IMR-90 (cell line): ENCODE results near the gene ECPAS. TPM values are rescaled to one million over a fixed set of nuclear protein-coding genes. Genes with fewer than 3 reads are reported as not detected.

ENCODE experiments used
- ATAC-seq: fragments of 200-7000 bp; cut with Tn5 transposase; 2 replicates; pipeline ENCODE4 v1.9.1; 2020; ENCODE audit warnings: low read depth, mild to moderate bottlenecking, moderate library complexity
- BruUV-seq: library from RNA; stranded (reverse); fragments of 400-500 nt; replicated peaks from 2 replicates; lab custom pipeline; 2021; lab: Mats Ljungman, UMichigan
- CTCF ChIA-PET: fragments of 300-600 bp; formaldehyde crosslinking; extraction: SDS; loops from one replicate; lab custom pipeline; 2021; ENCODE audit warnings: antibody characterized with exemption; lab: Yijun Ruan, JAX
- POLR2A ChIA-PET: fragments of 300-600 bp; sonication (Branson Sonifier 250); formaldehyde crosslinking; loops from one replicate; lab custom pipeline; 2022; ENCODE audit warnings: antibody characterized with exemption; ENCODE audit not compliant: unreplicated experiment; lab: Charles Lee
- DNase-seq: peaks from one replicate; pipeline ENCODE4 v3.0.0; 2013
- H2AFZ ChIP-seq: replicated peaks from 2 replicates; pipeline ENCODE3; 2013; ENCODE audit warnings: low read length, mild to moderate bottlenecking; ENCODE audit not compliant: poor library complexity
- H2AK5ac ChIP-seq: 2 replicates; pipeline ENCODE4 v1.6.1; 2013; ENCODE audit warnings: low read depth, low read length, inconsistent platforms
- H2AK9ac ChIP-seq: replicated peaks from 2 replicates; pipeline ENCODE3; 2013; ENCODE audit warnings: mild to moderate bottlenecking, low read depth, low read length, moderate library complexity; ENCODE audit not compliant: poor library complexity
- H2BK120ac ChIP-seq: 2 replicates; pipeline ENCODE4 v1.6.1; 2013; ENCODE audit warnings: low read depth, low read length, inconsistent platforms
- H2BK15ac ChIP-seq: 3 replicates; pipeline ENCODE4 v1.6.1; 2013; ENCODE audit warnings: low read depth, low read length, inconsistent platforms
- H2BK20ac ChIP-seq: 2 replicates; pipeline ENCODE4 v1.6.1; 2013; ENCODE audit warnings: low read depth, mild to moderate bottlenecking, inconsistent platforms, low read length, moderate library complexity
- H2BK5ac ChIP-seq: 2 replicates; pipeline ENCODE4 v1.6.1; 2013; ENCODE audit warnings: mild to moderate bottlenecking, low read depth, low read length, inconsistent platforms; ENCODE audit not compliant: poor library complexity, severe bottlenecking
- H3K14ac ChIP-seq: replicated peaks from 2 replicates; pipeline ENCODE4 v1.6.1; 2013; ENCODE audit warnings: low read depth, low read length, inconsistent platforms
- H3K18ac ChIP-seq: 2 replicates; pipeline ENCODE4 v1.6.1; 2013; ENCODE audit warnings: low read depth, low read length, control low read depth
- H3K23ac ChIP-seq: 2 replicates; pipeline ENCODE4 v1.6.1; 2013; ENCODE audit warnings: low read depth, low read length, inconsistent platforms
- H3K27ac ChIP-seq: 2 replicates; pipeline ENCODE4 v1.5.1; 2013; ENCODE audit warnings: mild to moderate bottlenecking, control low read depth, low read length; ENCODE audit not compliant: insufficient read depth
- H3K27me3 ChIP-seq: 2 replicates; pipeline ENCODE4 v1.6.1; 2013; ENCODE audit warnings: low read length; ENCODE audit not compliant: control insufficient read depth, insufficient read depth
- H3K36me3 ChIP-seq: 2 replicates; pipeline ENCODE4 v1.6.1; 2013; ENCODE audit warnings: low read length, mixed read lengths; ENCODE audit not compliant: control insufficient read depth, insufficient read depth
- H3K4ac ChIP-seq: 2 replicates; pipeline ENCODE4 v1.6.1; 2013; ENCODE audit warnings: low read depth, low read length, inconsistent platforms
- H3K4me1 ChIP-seq: 2 replicates; pipeline ENCODE4 v1.6.1; 2013; ENCODE audit warnings: low read length, mixed read lengths; ENCODE audit not compliant: control insufficient read depth, insufficient read depth
- H3K4me2 ChIP-seq: 2 replicates; pipeline ENCODE4 v1.6.1; 2013; ENCODE audit warnings: low read depth, mild to moderate bottlenecking, control low read depth, low read length, moderate library complexity
- H3K4me3 ChIP-seq: 2 replicates; pipeline ENCODE4 v1.5.1; 2013; ENCODE audit warnings: low read depth, mild to moderate bottlenecking, control low read depth, low read length, moderate library complexity; ENCODE audit not compliant: insufficient read depth
- H3K56ac ChIP-seq: 2 replicates; pipeline ENCODE4 v1.6.1; 2013; ENCODE audit warnings: low read length, inconsistent platforms; ENCODE audit not compliant: insufficient read depth; ENCODE audit errors: extremely low read depth
- H3K79me1 ChIP-seq, 2 experiments: 2 replicates each; pipeline ENCODE4 v1.6.1; 2013; ENCODE audit warnings: low read length in 2 of 2, inconsistent platforms in 1 of 2, low read depth in 1 of 2
- H3K9ac ChIP-seq: 2 replicates; pipeline ENCODE4 v1.6.1; 2013; ENCODE audit warnings: low read depth, low read length, control low read depth
- H3K9me1 ChIP-seq: 2 replicates; pipeline ENCODE4 v1.6.1; 2013; ENCODE audit warnings: low read length, inconsistent platforms; ENCODE audit not compliant: insufficient read depth
- H3K9me3 ChIP-seq: 2 replicates; pipeline ENCODE4 v1.6.1; 2013; ENCODE audit warnings: low read length; ENCODE audit not compliant: control insufficient read depth, insufficient read depth
- H4K20me1 ChIP-seq: 2 replicates; pipeline ENCODE4 v1.6.1; 2013; ENCODE audit warnings: low read length, inconsistent platforms; ENCODE audit not compliant: insufficient read depth
- H4K5ac ChIP-seq: 2 replicates; pipeline ENCODE4 v1.6.1; 2013; ENCODE audit warnings: mild to moderate bottlenecking, low read depth, low read length, control low read depth
- H4K8ac ChIP-seq, 2 experiments: 2 replicates each; pipeline ENCODE4 v1.6.1; 2013; ENCODE audit warnings: low read depth in 2 of 2, low read length in 2 of 2, control low read depth in 1 of 2, inconsistent platforms in 1 of 2
- H4K91ac ChIP-seq: 2 replicates; pipeline ENCODE4 v1.6.1; 2013; ENCODE audit warnings: low read depth, low read length, inconsistent platforms; ENCODE audit not compliant: insufficient read depth
- BHLHE40 ChIP-seq: fragments of 150-350 bp; IDR thresholded peaks from 2 replicates; pipeline ENCODE4 v1.6.1; 2016; ENCODE audit warnings: mild to moderate bottlenecking, low read depth, low read length
- CEBPB ChIP-seq: IDR thresholded peaks from 2 replicates; pipeline ENCODE4 v1.6.1; 2012; ENCODE audit warnings: low read depth, low read length, improper control_type of control experiment
- CHD1 ChIP-seq: IDR thresholded peaks from 2 replicates; pipeline ENCODE4 v1.6.1; 2012; ENCODE audit warnings: low read depth, low read length, improper control_type of control experiment
- CTCF ChIP-seq: conservative IDR thresholded peaks from 2 replicates; pipeline ENCODE4 v1.5.1; 2012; ENCODE audit warnings: mild to moderate bottlenecking, low read depth, low read length, improper control_type of control experiment
- ELK1 ChIP-seq: fragments of 150-350 bp; IDR thresholded peaks from 2 replicates; pipeline ENCODE4 v1.6.1; 2016; ENCODE audit warnings: low read depth, mild to moderate bottlenecking, low read length, moderate library complexity, borderline replicate concordance
- FOS ChIP-seq: fragments of 150-350 bp; IDR thresholded peaks from 2 replicates; pipeline ENCODE4 v1.6.1; 2016; ENCODE audit warnings: low read depth, low read length
- MAFK ChIP-seq: IDR thresholded peaks from 2 replicates; pipeline ENCODE4 v1.6.1; 2012; ENCODE audit warnings: low read depth, low read length, improper control_type of control experiment
- MAZ ChIP-seq: IDR thresholded peaks from 2 replicates; pipeline ENCODE4 v1.6.1; 2012; ENCODE audit warnings: low read depth, mild to moderate bottlenecking, low read length, improper control_type of control experiment, moderate library complexity, borderline replicate concordance
- MXI1 ChIP-seq: IDR thresholded peaks from 2 replicates; pipeline ENCODE4 v1.6.1; 2012; ENCODE audit warnings: low read depth, mild to moderate bottlenecking, low read length, moderate library complexity, borderline replicate concordance
- NFE2L2 ChIP-seq: fragments of 150-350 bp; IDR thresholded peaks from 2 replicates; pipeline ENCODE4 v1.6.1; 2016; ENCODE audit warnings: low read depth, mild to moderate bottlenecking, low read length
- POLR2A ChIP-seq: IDR thresholded peaks from 2 replicates; pipeline ENCODE4 v1.6.1; 2012; ENCODE audit warnings: mild to moderate bottlenecking, low read depth, low read length
- RAD21 ChIP-seq: IDR thresholded peaks from 2 replicates; pipeline ENCODE4 v1.6.1; 2012; ENCODE audit warnings: low read length, improper control_type of control experiment
- RCOR1 ChIP-seq: IDR thresholded peaks from 2 replicates; pipeline ENCODE4 v1.6.1; 2012; ENCODE audit warnings: mild to moderate bottlenecking, low read length, improper control_type of control experiment; ENCODE audit not compliant: insufficient replicate concordance
- RFX5 ChIP-seq: IDR thresholded peaks from 2 replicates; pipeline ENCODE4 v1.8.0; 2012; ENCODE audit warnings: low read depth, mild to moderate bottlenecking, low read length, moderate library complexity
- SMC3 ChIP-seq: fragments of 150-350 bp; IDR thresholded peaks from 2 replicates; pipeline ENCODE4 v1.6.1; 2016; ENCODE audit warnings: low read depth, mild to moderate bottlenecking, antibody characterized with exemption, low read length, moderate library complexity
- WGBS, 2 experiments: methylation state at CpG; one replicate each; pipeline versions ENCODE4 v1.1.5 to v1.1.7; 2013; ENCODE audit warnings: missing lambda C conversion rate in 2 of 2; ENCODE audit not compliant: insufficient read length in 1 of 2; ENCODE audit errors: extremely low coverage in 2 of 2; 5-methylcytosine and 5-hydroxymethylcytosine counted together
- dilution Hi-C: fragments of 300-500 bp; cut with HindIII; formaldehyde crosslinking; loops from one replicate; pipeline ENCODE4 v1.14.3; 2018; ENCODE audit warnings: low sequenced_read_pairs; ENCODE audit not compliant: unreplicated experiment
- in situ Hi-C: fragments of 300-500 bp; cut with MboI; formaldehyde crosslinking; loops from 3 replicates; pipeline ENCODE4 v1.14.3; 2019; ENCODE audit warnings: low sequenced_read_pairs, inconsistent platforms, mixed read lengths
- intact Hi-C: fragments of 100-400 bp; cut with micrococcal nuclease; formaldehyde crosslinking; loops from 2 replicates; pipeline ENCODE4 v1.10.0; 2022
- polyA plus RNA-seq, 3 experiments: library from polyadenylated mRNA; depleted of rRNA; stranded (reverse); fragments of >200 nt; gene quantifications; 2 replicates each; pipeline ENCODE4 v1.2.3, GENCODE V29; 2012; ENCODE audit warnings: low replicate concordance in 1 of 3
- total RNA-seq: library from RNA; depleted of rRNA; stranded (reverse); fragments of >200 nt; gene quantifications from 2 replicates; pipeline ENCODE4 v1.2.3, GENCODE V29; 2012
- TF ChIP-seq, protein P1 (sequence below): fragments of 150-350 bp; IDR thresholded peaks from 2 replicates; pipeline ENCODE4 v1.6.1; 2017; ENCODE audit warnings: mild to moderate bottlenecking, antibody characterized with exemption, low read length, low read depth

The ECPAS gene
- total and polyA plus RNA-seq, 2 of the 4 experiments (the other 2 are of a cell fraction): 20.1 to 54.8 TPM

- ATAC-seq: no peak
- Histone ChIP-seq H3K9me3 (peaks cover 6% of the 10 kb centered on the region), H3K23ac (no peak overlapping the region), H4K5ac (no peak overlapping the region), H3K9me1 (no peaks in the 10 kb centered on the region), H3K4me2 (no peak overlapping the region), H4K91ac (no peak overlapping the region), H2BK5ac (no peak overlapping the region), H3K14ac (no peak overlapping the region), H3K79me1 (peaks cover 0 to 6% of the 10 kb centered on the region in 2 experiments; a peak in 1 of 4 replicates), H3K4ac (no peak overlapping the region), H2AK5ac (no peak overlapping the region), H2BK120ac (no peak overlapping the region), H2AFZ (no peak overlapping the region), H3K27me3 (no peaks in the 10 kb centered on the region), H3K36me3 (no peaks in the 10 kb centered on the region), H2AK9ac (no peak overlapping the region), H3K27ac (no peak overlapping the region), H3K18ac (no peak overlapping the region), H3K4me1 (peaks cover 4% of the 10 kb centered on the region), H4K20me1 (no peaks in the 10 kb centered on the region), H2BK15ac (no peak overlapping the region), H3K56ac (no peak overlapping the region), H2BK20ac (no peak overlapping the region), H3K4me3 (no peak overlapping the region), H4K8ac (no peak overlapping the region), H3K9ac (no peak overlapping the region)
- WGBS, 2 experiments: 82% methylated on average over 2 of the region's 2 CpGs; no CpG with 5 or more reads in 1 of the 2 experiments
- intact Hi-C loops (no loop called here), in situ Hi-C loops (no loop called here), dilution Hi-C loops (no loop called here)
- DNase-seq: no peak
- BruUV-seq: no TSS peak
- TF ChIP-seq SMC3 (no peak), BHLHE40 (no peak), CEBPB (no peak), ELK1 (no peak), CHD1 (no peak), MXI1 (no peak), POLR2A (no peak), RAD21 (no peak), CTCF (no peak), NFE2L2 (no peak), MAFK (no peak), RFX5 (no peak), FOS (no peak), MAZ (no peak), RCOR1 (no peak)
- TF ChIP-seq, protein P1, sequence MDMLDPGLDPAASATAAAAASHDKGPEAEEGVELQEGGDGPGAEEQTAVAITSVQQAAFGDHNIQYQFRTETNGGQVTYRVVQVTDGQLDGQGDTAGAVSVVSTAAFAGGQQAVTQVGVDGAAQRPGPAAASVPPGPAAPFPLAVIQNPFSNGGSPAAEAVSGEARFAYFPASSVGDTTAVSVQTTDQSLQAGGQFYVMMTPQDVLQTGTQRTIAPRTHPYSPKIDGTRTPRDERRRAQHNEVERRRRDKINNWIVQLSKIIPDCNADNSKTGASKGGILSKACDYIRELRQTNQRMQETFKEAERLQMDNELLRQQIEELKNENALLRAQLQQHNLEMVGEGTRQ: no peak
- POLR2A ChIA-PET: no interaction called here
- CTCF ChIA-PET: no interaction called here
Measured at GRCh38 chr9:111527347-111527746, 43.2 kb upstream of the ECPAS start.
